COLO829 (cell line): ENCODE data around the gene ACTR2.
"Not testable (repeated sequence)": the region's sequence is repeated elsewhere in the genome, so short reads cannot be mapped to it uniquely, and the experiment has no call there.

Source experiments
- DNase-seq: peaks from one replicate; pipeline ENCODE4 v3.0.0; 2012; ENCODE audit warnings: low spot score

ACTR2 gene

GRCh38 chr2:65313126-65313953 lies 85.7 kb downstream of the ACTR2 start:
- DNase-seq: no peak

- DNase-seq: no peak
Observed at GRCh38 chr2:65313954-65314256, 86.3 kb downstream of the ACTR2 start.

- DNase-seq: no peak
Observed at GRCh38 chr2:65314801-65315441, 87.3 kb downstream of the ACTR2 start.

- no peak for DNase-seq
Observed at GRCh38 chr2:65316072-65316471, 88.4 kb downstream of the ACTR2 start.

- DNase-seq: not testable (repeated sequence)
Observed at GRCh38 chr2:65317351-65317750, 89.7 kb downstream of the ACTR2 start.

GRCh38 chr2:65317841-65318240 lies 90.2 kb downstream of the ACTR2 start:
- DNase-seq: no peak

- no peak for DNase-seq
Observed at GRCh38 chr2:65319072-65319673, 91.5 kb downstream of the ACTR2 start.

- DNase-seq: no peak
Observed at GRCh38 chr2:65319674-65320041, 92.0 kb downstream of the ACTR2 start.

- peak; percentile 70 for DNase-seq
Observed at GRCh38 chr2:65320042-65320725, 92.6 kb downstream of the ACTR2 start.
